HG03139 (cell line): ENCODE results near the gene SLC30A7.

Experiments
- ATAC-seq: cut with Tn5 transposase; IDR thresholded peaks from one replicate; pipeline ENCODE4 v1.9.1; 2021; ENCODE audit not compliant: unreplicated experiment

SLC30A7 gene

DNA sequence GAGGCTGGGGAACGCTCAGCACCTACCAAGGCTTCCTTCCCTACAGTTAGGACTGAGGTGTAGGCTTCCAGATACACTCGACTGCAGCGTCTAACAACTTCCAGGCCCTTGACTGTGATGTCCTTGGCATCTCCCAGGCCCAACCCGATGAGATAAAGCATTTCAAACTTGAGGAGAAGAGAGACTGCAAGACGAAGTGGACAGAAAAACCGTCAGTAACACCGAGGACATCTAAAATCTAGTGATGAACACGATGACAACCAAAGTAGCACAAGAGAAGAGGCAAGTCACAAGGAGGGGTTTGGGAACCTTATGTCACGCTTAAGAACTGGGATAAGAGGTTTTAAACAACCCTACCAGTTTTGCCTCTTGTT lies 129.4 kb downstream of the SLC30A7 start:
- ATAC-seq = peak; percentile 25

DNA sequence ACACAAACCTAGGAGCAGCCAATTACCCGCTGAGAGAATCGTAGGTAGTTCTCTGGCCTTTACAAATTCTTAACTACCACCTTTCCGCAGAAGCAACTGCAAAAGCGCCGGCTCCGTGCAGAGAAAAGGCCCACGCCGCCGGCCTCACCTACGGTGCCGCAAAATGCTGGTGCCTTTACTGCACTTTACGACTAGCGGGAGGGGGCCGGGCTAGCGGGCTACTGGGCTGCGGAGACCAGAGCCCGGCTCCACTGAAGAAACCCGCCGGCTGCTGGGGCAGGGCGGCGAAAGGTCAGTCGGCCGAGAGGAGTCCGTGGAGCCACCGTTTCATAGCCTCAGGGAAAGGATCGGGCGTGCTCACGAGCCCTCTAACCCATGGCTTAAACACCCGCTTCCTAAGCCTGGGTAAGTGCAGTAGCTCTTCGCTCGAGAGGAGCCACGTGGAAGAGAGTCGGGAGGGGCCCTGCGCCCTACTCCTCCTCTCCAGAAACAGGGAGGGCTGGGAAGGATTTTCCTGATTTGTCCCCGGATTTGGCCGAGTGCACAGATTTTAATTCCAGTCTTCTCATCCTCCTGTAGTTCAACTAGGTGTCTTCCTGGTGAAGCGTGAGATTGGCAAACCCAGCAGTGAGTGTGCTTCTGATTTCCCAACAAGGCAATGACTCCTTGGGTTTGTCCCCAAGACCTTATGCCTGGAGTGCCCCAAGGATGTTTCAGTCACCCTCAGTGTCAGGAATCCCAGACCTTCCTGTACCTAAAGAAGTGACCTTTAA lies 130.0 kb downstream of the SLC30A7 start, which contains the start of gene DPH5:
DPH5 (minus strand) TSS at position 128 of the 773 bp plus-strand sequence. CDS start 341 bp downstream, outside the sequence.
- peak; percentile 80 for ATAC-seq

GRCh38 chr1:101026430-101026788 lies 130.5 kb downstream of the SLC30A7 start:
- ATAC-seq = no peak

DNA sequence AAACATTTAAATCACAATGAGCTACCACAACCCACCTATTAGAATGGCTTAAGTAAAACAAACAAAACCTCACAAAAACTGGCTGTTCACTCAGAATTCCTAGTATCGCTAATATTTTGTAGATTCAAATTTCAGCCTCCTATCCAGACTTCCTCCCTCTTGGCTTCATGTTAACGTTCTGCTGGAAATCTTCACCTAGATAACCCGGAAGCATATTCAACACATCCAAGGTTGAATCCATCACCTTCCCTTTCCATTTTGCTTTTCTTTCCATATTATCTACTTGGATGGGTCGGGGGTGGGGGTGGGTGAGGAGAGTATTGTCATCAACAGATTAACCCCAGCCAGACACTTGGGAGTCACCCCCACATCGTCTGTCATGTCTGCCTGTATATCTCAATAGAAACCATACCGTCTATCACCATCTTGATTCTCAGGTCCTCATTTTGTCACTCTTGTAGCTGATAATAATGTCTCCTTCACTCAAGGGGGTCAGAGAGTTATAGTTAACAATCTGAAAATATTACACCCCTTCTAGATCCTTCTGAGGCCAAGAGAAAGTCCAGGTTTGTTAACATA lies 131.4 kb downstream of the SLC30A7 start:
- no peak for ATAC-seq

DNA sequence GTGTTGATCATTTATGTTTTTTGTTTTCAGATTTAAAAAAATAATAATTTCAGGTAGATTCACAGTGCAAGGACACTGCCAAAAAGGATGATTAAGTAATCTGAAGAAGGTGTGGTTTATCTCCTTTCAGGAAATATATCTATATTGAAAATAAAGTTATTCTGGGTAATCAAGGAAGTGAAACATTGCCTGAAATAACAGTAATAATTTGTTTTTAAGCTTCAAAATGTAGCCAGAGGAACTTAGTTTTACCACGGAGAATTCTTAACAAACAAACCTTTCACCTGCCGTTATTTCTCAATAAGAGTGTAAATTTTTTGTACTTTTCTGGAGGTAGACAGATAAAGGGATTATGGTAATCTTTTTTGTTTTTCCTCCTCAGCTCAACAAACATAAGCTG lies 132.6 kb downstream of the SLC30A7 start:
- no peak for ATAC-seq

GRCh38 chr1:101029184-101029583 lies 133.3 kb downstream of the SLC30A7 start:
- ATAC-seq = no peak

DNA sequence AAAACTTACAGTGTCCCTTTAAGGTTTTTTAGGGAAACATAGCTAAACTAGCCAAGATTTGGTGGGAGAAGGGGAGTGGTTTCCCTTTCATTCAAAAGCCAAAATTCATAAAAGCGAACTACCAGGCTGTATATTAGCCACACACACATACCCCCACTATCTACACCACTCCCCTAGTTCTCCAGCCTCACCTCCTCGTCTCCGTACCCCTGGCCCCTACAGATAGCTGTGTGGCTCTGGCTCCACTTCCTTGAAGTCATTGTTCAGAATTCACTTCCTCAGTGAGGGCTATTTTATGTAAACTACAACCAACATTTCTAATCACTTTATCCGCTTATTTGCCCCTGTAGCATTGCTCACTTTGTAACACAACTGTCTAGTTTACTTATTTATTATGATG lies 135.0 kb downstream of the SLC30A7 start:
- ATAC-seq = no peak
